Measurements from ENCODE around the gene PRAF2. TPM values are rescaled to one million over a fixed set of nuclear protein-coding genes. Genes with fewer than 3 reads are reported as not detected.

PRAF2 gene
- 32.8 to 48.2 TPM (median 42.6 TPM) in 5 replicates for total RNA-seq (2022; extraction: Qiagen RNA extraction; ENCODE audit: low read depth)

DNA sequence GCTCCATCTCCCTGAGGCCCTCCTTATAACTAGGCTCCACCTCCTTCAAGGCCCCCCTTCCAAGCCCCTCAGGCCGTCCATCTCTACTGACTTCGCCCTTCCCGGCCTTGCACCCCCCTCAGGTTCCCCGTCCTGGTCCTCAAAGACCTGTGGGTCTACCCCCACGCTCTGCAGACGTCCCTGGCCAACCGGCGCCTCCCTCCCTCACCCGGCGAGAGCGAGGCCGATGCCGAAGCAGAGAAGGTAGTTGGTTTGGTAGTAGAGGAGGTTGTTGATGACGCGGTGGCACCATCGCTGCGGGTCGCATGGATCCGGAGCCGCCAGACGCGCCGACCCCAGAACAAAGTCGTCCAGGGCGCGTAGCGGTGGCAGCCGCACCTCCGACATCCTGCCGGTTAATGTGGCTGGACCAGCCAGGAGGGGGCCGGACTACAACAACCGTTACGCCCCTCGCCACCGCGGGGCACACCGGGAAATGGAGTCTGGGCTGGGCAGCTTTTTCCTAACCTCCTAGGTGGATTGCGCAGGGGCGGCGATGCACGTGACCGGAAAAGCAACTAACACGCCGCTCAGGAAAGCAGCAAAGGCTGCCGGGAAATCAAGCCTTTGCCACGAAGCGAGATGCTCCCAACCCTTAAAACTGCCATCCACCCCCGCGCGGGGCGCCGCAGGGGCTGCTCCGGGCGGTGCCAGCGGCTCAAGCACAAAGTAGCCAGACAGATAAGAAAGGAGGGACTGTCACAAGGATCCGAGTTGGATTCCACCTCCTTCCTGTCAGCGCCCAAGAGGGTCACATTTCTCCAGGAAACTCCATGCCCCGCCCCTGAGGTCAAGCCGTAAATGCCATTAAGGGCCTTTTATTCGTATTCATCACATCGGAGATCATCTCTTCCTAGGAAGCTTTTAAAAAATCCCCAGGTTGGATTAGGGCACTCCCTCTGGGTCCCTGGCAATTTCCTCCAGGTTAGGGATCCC is at the start of gene PRAF2:
Gene PRAF2, minus strand, starts transcription at position 402 of the 975 bp plus-strand sequence. Its CDS starts 15 bp downstream, at position 387.

GRCh38 chrX:49079489-49080428 is 6.0 kb upstream of the PRAF2 start, which contains the start of gene WDR45:
Gene WDR45 (minus strand): TSS chrX:49079887. CDS start chrX:49078095, 1,792 bp downstream.

GRCh38 chrX:49058794-49059193 is 15.0 kb downstream of the PRAF2 start, which contains the start of gene CCDC120:
Gene CCDC120 (plus strand): TSS chrX:49058999. CDS start chrX:49062042, 3,043 bp downstream.

DNA sequence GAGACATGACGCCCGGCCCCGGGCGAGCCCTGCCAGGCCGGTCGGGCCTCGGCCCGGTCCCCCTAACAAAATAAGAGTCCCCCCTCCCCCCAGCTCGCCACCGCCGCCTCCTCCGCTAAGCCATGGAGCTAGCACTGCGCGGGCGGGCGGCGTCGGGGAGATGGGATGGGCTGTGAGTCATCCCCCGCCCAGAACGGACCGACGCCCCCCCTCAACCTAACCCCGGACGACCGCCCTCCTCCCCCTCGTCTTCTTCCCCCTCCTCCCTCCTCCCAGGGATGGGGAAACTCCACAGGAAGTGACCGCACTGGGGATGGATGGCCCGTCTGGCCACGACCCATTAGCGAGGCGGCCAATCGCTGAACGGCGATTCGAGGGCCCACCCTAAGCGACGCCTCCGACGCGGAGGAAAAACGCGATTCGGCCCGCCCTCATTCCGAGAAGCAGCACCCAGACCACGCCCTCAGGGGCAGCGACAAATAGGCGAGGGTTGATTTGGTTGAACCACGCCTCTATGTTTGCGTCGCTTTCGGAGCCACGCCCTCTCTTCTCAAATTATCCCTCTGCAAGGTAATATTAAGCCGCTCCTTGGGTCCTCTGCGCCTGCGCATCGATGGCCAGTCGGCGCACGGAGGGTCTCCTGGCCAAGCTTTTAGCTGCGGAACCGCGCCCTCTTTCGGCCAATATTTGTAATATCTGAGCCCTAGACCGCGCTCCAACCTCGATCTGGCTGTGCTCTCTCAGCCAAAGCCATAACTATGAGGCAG is 30.4 kb downstream of the PRAF2 start, which contains the start of gene TFE3:
Gene TFE3, minus strand, starts transcription at position 138 of the 767 bp plus-strand sequence. Its CDS starts 131 bp downstream, at position 7.

Other genes with a start within 250 kb of the PRAF2 start
- 0.10 TPM in 1 of 5 replicates, not detected in the others for gene ERAS, start 247.5 kb downstream of the PRAF2 start, total RNA-seq (2022; extraction: Qiagen RNA extraction; ENCODE audit: low read depth)
- gene PCSK1N, start 238.4 kb downstream of the PRAF2 start, total RNA-seq (2022; extraction: Qiagen RNA extraction; ENCODE audit: low read depth), result 18.4 to 50.4 TPM (median 44.8 TPM) in 5 replicates
- gene TIMM17B, start 176.2 kb downstream of the PRAF2 start, total RNA-seq (2022; extraction: Qiagen RNA extraction; ENCODE audit: low read depth), result 80.5 to 110 TPM (median 105 TPM) in 5 replicates
- 97.6 to 109 TPM (median 105 TPM) in 5 replicates for gene PQBP1, start 176.1 kb downstream of the PRAF2 start, total RNA-seq (2022; extraction: Qiagen RNA extraction; ENCODE audit: low read depth)
- gene SLC35A2, start 162.4 kb downstream of the PRAF2 start, total RNA-seq (2022; extraction: Qiagen RNA extraction; ENCODE audit: low read depth), result 53.9 to 71.3 TPM (median 67.3 TPM) in 5 replicates
- gene PIM2, start 155.0 kb downstream of the PRAF2 start, total RNA-seq (2022; extraction: Qiagen RNA extraction; ENCODE audit: low read depth), result 10.7 to 12.1 TPM (median 11.5 TPM) in 5 replicates
- gene OTUD5, start 116.4 kb downstream of the PRAF2 start, total RNA-seq (2022; extraction: Qiagen RNA extraction; ENCODE audit: low read depth), result 60.6 to 69.6 TPM (median 64.6 TPM) in 5 replicates
- gene KCND1, start 102.2 kb downstream of the PRAF2 start, total RNA-seq (2022; extraction: Qiagen RNA extraction; ENCODE audit: low read depth), result 0.86 to 2.0 TPM (median 1.2 TPM) in 5 replicates
- 22.2 to 24.2 TPM (median 23.0 TPM) in 5 replicates for gene GRIPAP1, start 71.7 kb downstream of the PRAF2 start, total RNA-seq (2022; extraction: Qiagen RNA extraction; ENCODE audit: low read depth)
- gene TFE3, start 30.6 kb downstream of the PRAF2 start, total RNA-seq (2022; extraction: Qiagen RNA extraction; ENCODE audit: low read depth), result 49.2 to 63.4 TPM (median 61.8 TPM) in 5 replicates
- 3.2 to 4.7 TPM (median 3.6 TPM) in 5 replicates for gene CCDC120, start 15.0 kb downstream of the PRAF2 start, total RNA-seq (2022; extraction: Qiagen RNA extraction; ENCODE audit: low read depth)
- gene WDR45, start 5.9 kb upstream of the PRAF2 start, total RNA-seq (2022; extraction: Qiagen RNA extraction; ENCODE audit: low read depth), result 54.9 to 65.6 TPM (median 58.5 TPM) in 5 replicates
- 23.2 to 26.7 TPM (median 24.8 TPM) in 5 replicates for gene GPKOW, start 49.7 kb upstream of the PRAF2 start, total RNA-seq (2022; extraction: Qiagen RNA extraction; ENCODE audit: low read depth)
- gene MAGIX, start 88.8 kb upstream of the PRAF2 start, total RNA-seq (2022; extraction: Qiagen RNA extraction; ENCODE audit: low read depth), result 2.7 to 3.7 TPM (median 3.1 TPM) in 5 replicates
- gene PLP2, start 97.9 kb upstream of the PRAF2 start, total RNA-seq (2022; extraction: Qiagen RNA extraction; ENCODE audit: low read depth), result 307 to 435 TPM (median 429 TPM) in 5 replicates
- 12.7 to 22.2 TPM (median 20.7 TPM) in 5 replicates for gene PRICKLE3, start 112.4 kb upstream of the PRAF2 start, total RNA-seq (2022; extraction: Qiagen RNA extraction; ENCODE audit: low read depth)
- gene SYP, start 126.2 kb upstream of the PRAF2 start, total RNA-seq (2022; extraction: Qiagen RNA extraction; ENCODE audit: low read depth), result 2.4 to 3.6 TPM (median 3.1 TPM) in 5 replicates
- not detected in 5 replicates for gene CACNA1F, start 159.3 kb upstream of the PRAF2 start, total RNA-seq (2022; extraction: Qiagen RNA extraction; ENCODE audit: low read depth)
- 13.4 to 16.7 TPM (median 16.2 TPM) in 5 replicates for gene CCDC22, start 161.5 kb upstream of the PRAF2 start, total RNA-seq (2022; extraction: Qiagen RNA extraction; ENCODE audit: low read depth)
- 0.12 to 0.19 TPM (median 0.17 TPM) in 5 replicates for gene FOXP3, start 190.7 kb upstream of the PRAF2 start, total RNA-seq (2022; extraction: Qiagen RNA extraction; ENCODE audit: low read depth)
- gene PPP1R3F, start 195.8 kb upstream of the PRAF2 start, total RNA-seq (2022; extraction: Qiagen RNA extraction; ENCODE audit: low read depth), result 1.2 to 4.3 TPM (median 3.4 TPM) in 5 replicates
- gene GAGE10, start 229.6 kb upstream of the PRAF2 start, total RNA-seq (2022; extraction: Qiagen RNA extraction; ENCODE audit: low read depth), result not detected in 5 replicates
- not detected in 5 replicates for gene GAGE12J, start 248.0 kb upstream of the PRAF2 start, total RNA-seq (2022; extraction: Qiagen RNA extraction; ENCODE audit: low read depth)

Data from A549 treated with CpdA at 1 μM for 4 hours (cell line).